ENCODE data around the gene ABCC10.
"Not testable (repeated sequence)": the region's sequence is repeated elsewhere in the genome, so short reads cannot be mapped to it uniquely, and the experiment has no call there.

ABCC10 gene

DNA sequence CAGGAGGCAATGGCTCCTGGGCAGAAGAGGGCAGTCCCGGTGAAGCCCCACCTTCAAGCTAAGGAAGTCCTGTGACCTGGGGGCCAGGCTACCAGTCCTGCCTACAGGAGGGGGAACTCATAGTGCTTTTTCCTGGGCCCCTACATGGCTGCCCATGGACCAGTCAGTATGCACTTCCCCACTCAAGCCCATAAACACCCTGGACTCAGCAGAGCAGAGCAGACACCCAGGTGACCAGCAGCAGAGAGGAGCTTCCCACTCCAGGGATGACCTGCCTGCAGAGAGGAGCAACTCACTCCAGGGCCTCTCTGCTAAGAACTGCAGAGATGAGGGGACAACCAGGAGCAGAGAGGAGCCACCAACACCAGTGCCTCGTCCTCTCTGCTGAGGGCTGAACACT, 14.3 kb upstream of the ABCC10 start:
- no peak for DNase-seq

DNA sequence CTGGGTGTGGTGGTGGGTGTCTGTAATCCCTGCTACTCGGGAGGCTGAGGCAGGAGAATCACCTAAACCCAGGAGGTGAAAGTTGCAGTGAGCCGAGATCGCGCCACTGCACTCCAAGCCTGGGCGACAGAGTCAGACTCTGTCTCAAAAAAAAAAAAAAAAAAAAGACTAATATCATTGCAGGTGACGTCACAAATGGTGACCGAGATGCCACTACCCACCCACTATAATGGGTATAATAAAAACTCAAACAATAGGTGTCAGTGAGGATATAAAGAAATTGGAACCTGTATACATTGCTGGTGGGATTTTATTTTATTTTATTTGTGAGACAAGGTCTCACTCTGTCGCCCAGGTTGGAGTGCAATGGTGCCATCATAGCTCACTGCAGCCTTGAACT, 12.1 kb upstream of the ABCC10 start:
- DNase-seq, result not testable (repeated sequence)

GRCh38 chr6:43416935-43417334, 10.4 kb upstream of the ABCC10 start:
- DNase-seq, result no peak

- DNase-seq, result no peak
Measured at GRCh38 chr6:43420012-43420709, 7.2 kb upstream of the ABCC10 start.

DNA sequence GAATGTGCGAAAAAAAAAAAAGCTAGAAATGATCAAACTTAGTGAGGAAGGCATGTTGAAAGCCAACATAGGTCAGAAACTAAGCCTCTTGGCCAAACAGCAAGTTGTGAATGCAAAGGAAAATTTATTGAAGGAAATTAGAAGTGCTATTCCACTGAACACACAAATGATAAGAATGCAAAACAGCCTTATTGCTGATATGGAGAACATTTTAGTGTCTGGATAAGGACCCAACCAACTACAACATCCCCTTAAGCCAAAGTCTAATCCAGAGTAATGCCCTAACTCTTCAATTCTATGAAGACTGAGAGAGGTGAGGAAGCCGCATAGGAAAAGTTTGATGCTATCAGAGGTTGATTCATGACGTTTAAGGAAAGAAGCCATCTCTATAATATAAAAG, 5.5 kb upstream of the ABCC10 start:
- DNase-seq, result no peak

GRCh38 chr6:43425083-43425482, 2.3 kb upstream of the ABCC10 start:
- not testable (repeated sequence) for DNase-seq

DNA sequence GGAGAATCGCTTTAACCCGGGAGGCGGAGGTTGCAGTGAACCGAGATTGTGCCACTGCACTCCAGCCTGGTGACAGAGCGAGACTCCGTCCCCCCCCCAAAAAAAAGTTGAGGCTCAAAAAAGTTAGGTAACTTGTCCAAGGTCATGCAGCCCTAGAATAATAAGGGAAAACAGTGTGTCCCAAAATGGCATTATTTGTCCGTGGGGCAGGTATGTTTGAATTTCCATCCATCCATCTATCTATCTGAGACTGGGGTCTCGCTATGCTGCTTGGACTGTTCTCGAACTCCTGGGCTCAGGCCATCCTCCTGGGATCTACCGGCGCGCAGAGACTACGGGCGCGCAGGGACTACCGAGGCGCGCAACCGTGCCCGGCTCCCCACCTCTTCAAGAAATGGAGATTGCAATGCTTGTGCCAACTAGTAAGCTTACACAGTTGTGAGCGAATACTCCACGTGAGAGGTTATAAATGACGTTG, 374 bp upstream of the ABCC10 start:
- no peak for DNase-seq

- DNase-seq, result no peak
Measured at GRCh38 chr6:43428112-43428570, 800 bp downstream of the ABCC10 start.

DNA sequence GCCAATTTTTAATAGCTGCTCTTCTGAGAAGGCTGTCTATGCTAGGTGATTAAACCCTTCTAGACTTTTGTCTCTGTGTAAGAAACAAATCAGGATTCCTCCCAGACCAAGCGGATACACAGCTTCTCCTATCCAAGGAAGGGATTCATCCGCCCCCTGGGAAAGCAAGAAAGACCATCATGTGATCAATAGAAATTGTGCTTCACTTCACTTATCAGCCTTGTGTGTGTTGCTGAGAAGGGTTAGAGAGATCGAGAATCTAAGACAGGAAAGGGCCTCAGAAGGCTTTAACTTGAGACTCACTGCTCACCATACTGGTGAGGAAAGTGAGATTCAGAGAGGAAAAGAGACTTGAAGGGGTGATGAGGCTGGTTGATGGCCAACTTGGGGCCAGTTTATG, 1.5 kb downstream of the ABCC10 start:
- DNase-seq, result no peak

GRCh38 chr6:43432009-43432945, 4.9 kb downstream of the ABCC10 start:
- no peak for DNase-seq

- DNase-seq, result no peak
Measured at GRCh38 chr6:43433148-43433547, 5.8 kb downstream of the ABCC10 start.

GRCh38 chr6:43434001-43434840, 6.9 kb downstream of the ABCC10 start:
- DNase-seq, result no peak

- DNase-seq, result no peak
Measured at GRCh38 chr6:43434943-43435342, 7.6 kb downstream of the ABCC10 start.

- DNase-seq, result no peak
Measured at GRCh38 chr6:43435682-43436437, 8.5 kb downstream of the ABCC10 start.

GRCh38 chr6:43436577-43437282, 9.4 kb downstream of the ABCC10 start:
- DNase-seq, result no peak

GRCh38 chr6:43437700-43438099, 10.4 kb downstream of the ABCC10 start:
- no peak for DNase-seq

GRCh38 chr6:43442935-43443334, 15.6 kb downstream of the ABCC10 start:
- no peak for DNase-seq

DNA sequence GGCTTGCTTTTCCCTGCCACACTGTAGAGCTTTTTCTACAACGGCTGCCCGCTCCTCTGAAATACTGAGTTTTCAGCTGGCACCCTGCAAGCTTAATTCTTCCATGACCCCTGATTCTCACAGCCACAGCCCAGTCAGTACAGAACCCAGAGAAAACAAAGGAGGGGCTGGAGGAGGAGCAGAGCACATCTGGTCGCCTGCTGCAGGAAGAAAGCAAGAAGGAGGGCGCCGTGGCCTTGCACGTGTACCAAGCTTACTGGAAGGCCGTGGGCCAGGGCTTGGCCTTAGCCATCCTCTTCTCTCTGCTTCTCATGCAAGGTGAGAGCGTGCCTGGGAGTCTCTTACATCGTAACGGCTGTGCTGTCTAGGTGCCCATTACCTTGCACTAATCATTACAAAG, 16.7 kb downstream of the ABCC10 start:
- no peak for DNase-seq

DNA sequence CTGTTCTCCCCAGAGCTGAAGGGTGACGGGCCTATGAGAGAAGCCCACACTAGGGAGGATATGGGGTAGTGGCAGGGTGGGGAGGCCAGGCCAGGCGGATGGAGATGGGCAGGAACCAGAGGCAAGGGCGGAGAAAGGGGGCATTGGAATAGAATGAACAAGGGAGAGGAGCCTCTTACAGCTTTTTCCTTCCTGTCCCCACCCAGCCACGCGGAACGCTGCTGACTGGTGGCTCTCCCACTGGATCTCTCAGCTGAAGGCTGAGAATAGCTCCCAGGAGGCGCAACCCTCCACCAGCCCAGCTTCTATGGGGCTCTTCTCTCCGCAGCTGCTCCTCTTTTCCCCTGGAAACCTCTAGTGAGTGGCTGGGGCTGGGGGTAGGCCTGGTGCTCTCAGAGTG, 17.2 kb downstream of the ABCC10 start:
- DNase-seq, result no peak

DNA sequence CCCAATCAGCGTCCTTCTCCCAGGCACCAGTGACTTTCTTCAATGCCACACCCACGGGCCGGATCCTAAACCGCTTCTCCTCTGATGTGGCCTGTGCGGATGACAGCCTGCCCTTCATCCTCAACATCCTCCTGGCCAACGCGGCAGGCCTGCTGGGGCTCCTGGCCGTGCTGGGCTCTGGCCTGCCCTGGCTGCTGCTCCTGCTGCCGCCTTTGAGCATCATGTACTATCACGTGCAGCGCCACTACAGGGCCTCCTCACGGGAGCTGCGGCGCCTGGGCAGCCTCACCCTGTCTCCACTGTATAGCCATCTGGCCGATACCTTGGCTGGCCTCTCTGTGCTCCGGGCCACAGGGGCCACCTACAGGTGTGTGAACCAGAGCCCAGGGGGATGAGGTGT, 18.2 kb downstream of the ABCC10 start:
- DNase-seq, result peak; percentile 6

DNA sequence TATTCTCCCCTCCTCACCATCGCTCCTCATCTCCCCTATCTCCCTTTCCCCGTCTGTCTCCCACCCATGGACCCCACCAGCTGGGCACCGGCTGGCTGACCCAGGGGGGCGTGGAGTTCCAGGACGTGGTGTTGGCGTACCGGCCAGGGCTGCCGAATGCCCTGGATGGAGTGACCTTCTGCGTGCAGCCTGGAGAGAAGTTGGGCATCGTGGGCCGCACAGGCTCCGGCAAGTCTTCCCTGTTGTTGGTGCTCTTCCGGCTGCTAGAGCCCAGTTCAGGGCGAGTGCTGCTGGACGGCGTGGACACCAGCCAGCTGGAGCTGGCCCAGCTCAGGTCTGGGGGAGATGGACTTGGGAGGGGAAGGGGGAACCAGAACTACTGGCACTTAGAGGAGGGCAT, 20.3 kb downstream of the ABCC10 start:
- no peak for DNase-seq

DNA sequence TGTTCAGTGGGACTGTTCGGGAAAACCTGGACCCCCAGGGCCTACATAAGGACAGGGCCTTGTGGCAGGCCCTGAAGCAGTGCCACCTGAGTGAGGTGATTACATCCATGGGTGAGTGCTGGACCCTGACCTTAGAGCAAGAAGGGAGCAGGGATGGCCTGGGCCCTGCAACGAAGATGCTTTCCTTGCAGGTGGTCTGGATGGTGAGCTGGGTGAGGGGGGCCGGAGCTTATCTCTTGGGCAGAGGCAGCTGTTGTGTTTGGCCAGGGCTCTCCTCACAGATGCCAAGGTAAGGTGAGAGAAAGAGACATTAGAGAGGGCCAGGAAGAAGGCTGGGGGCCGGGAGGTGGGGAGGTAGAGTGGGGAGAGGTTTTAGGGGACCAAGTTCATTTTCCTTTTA, 21.6 kb downstream of the ABCC10 start:
- no peak for DNase-seq

All from 8988T (cell line).